AG08395 (cell line): ENCODE measurements around the gene KCNJ5.
A peak's percentile ranks its signal among the peaks of the same experiment; 100 is the strongest.

Experiments
- DNase-seq: peaks from one replicate; pipeline ENCODE4 v3.0.0; 2012; ENCODE audit warnings: mixed read lengths, low spot score

The KCNJ5 gene

DNA sequence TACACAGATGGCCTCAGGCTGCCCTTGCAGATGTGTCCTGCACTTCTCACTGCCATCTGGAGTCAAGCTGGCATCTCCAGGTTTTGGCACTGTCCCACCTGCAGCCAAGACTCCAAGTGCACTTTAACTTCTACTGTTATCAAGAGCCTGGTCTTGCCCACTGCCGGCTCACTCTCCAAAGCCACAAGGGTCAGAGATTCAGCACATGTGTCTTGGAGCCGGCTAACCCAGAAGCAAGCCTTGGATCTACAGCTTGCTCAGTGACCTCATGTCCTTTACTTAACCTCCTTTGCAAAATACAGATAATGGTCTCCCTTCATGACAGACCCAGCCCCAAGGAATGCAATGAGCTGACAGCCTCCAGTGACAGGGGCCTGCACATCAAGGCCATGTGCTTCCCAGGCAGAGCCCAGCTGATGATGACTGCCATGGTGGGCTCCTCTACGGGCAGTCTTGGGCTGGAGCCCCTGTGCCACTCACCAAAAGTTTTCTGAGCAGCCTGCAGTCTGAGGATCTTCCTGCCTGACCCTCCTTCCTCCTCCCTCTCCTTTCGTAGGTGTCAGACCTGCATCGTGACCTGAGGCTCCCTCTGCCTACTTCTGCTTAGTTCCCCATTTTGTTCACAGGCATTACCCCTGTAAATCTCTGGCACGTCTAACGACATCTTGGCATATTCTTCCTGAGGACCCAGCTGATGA is 42.5 kb downstream of the KCNJ5 start:
- DNase-seq, result no peak

DNA sequence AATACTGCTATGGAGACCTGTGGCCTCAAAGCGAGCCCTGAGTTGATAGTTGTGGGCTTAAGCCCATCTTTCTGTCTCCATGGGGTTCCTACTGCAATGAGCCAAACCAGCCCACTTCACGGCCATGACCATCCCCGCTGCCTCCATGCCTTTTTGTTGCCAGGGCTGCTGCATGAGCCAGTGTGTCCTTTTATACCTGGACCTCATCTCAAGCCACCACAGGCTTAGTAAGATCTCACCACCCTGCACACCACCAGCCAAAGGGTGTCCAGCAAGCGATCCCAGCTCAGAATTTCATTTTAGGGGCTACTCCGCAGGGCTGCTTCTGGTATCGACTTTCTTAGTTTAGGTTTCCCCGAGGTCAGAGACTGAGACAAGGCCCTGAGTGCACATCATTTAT is 43.2 kb downstream of the KCNJ5 start:
- DNase-seq, result no peak

- no peak for DNase-seq
These were observed 43.8 kb downstream of the KCNJ5 start for GRCh38 chr11:128934926-128935325.

- DNase-seq, result no peak
These were observed 45.6 kb downstream of the KCNJ5 start for GRCh38 chr11:128936606-128937251.

DNA sequence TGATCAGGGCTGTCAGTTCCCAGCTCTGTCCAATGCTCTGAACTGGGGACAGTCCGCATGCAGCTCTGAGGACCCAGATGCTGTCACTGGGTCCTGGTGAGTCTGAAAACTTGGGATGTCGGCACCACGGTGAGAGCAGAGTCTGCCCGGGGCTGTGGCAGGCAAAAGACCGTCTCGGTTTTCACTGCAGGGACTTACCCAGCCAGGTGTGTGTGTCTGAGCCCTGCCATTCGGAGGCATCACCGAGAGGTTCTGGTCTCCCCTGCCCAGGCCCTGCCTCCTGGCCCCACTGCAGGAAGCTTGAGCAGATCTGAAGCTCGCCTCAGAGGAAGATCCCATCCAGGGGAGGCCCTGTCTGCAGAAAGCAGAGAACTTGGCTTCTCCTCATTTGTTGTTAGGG is 46.3 kb downstream of the KCNJ5 start:
- no peak for DNase-seq

- DNase-seq, result no peak
These were observed 47.2 kb downstream of the KCNJ5 start for GRCh38 chr11:128938156-128938885.

GRCh38 chr11:128939591-128939990 is 48.4 kb downstream of the KCNJ5 start:
- DNase-seq, result peak; percentile 32

GRCh38 chr11:128940156-128940555 is 49.0 kb downstream of the KCNJ5 start:
- DNase-seq, result no peak

DNA sequence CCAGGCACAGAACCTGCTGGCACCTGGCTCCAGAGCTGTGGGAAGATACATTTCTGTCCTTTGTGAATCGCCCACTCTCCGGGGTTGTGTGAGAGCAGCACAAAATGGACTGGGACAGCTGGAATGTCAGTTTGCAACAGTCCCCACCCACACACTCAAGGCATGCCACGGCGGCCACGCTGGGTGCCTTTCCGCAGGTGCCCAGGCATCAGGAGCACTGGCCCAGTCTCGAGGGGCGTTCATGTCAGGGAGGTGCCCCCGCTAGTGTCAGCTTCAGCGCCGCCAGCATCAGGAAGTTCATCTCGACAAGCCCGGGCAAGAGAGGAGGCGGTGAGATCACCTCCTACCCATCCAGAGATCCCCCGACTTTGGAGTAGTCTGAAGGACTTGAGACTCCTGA is 49.4 kb downstream of the KCNJ5 start:
- DNase-seq, result no peak

- DNase-seq, result no peak
These were observed 50.0 kb downstream of the KCNJ5 start for GRCh38 chr11:128941110-128941509.

DNA sequence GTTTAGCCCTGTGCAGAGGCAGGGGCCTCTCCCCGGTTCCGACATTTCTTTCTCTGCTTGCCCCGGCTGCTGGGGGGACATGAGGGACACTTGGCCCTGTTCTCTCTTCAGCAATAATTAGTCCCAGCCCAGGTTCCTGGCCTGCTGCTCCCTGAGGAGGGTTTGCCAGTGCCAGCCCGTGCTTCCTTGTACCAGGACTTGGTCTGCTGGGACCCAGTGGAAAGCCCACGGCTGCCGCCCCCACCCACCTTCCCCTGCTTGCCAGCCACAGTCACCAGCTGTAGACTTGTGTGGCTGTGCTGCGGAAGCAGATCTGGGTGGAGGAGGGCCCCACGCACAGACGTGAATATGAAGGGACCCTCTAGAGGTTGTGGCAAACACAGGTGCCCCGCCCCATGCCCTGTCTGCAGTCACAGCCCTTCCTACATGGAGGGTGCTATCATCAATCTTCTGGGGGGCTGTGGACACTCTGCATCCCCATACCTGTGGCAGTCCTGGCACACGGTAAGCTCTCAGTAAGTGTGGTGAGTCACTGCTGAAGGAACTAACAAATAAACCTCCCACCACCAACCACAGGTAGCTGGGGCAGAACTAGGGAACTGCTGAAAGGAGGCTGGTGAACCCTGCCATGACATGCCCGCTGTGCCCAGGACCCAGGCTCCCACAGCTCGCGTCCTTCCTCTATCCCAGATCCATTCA is 50.6 kb downstream of the KCNJ5 start:
- DNase-seq, result no peak

- DNase-seq, result no peak
These were observed 51.1 kb downstream of the KCNJ5 start for GRCh38 chr11:128942272-128942612.

DNA sequence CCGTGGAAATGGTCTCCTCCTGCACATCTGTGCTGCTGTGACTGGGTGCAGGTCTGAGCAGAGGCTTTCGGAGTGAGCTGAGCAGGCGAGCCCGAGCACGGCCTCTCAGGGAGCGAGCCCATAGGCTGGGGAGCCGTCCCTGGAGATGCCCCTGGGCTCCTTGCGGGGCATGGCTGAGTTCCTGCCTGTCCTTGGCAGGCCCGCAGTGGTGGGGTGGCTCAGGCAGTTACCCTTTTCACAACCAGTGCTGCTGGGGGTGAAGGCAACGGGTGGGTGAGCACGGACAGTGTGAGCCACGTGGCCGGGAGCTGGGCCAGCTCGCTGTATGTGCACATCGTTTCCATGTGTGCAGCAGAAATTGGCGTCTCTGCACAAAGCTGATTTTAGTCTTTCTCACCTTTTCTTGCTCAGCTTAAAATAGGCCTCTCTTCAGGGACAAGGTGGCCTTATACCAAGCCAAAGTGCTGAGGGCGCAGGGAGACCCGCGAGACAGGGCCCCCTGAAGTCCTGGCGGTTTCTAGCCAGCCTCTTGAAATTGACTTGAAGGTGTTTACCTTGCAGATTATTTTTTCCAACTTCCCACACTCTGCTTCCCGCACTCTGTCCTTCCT is 51.8 kb downstream of the KCNJ5 start, which contains the start of gene TP53AIP1:
Gene TP53AIP1, minus strand, starts transcription at position 55 of the 611 bp plus-strand sequence. CDS start 5,053 bp downstream, outside the sequence.
- DNase-seq, result no peak

DNA sequence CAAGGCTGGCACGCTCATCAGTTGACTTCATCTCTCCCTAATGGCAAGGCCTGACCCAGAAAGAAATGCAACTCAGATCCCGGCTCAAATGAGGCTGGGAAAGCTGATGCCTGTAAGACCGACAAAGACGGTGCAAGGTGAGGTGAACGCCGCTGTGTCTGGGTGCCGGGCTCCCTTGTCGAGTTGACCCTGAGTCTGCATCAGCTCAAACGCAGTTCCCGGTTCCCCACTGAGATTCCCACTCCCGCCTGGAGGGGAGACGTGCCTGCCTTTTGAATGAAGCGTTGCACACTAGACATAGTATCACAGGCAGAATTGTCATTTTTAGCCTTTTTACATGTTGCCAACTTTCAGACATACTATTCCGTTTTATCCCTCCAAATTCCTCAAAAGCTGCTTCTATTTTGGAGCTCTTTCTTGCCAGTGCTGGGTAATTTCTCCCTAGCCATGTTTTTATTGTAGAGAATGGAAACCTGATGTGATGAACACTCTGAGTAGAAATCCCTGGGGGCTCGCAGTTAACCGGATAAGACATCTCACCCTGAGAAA is 52.3 kb downstream of the KCNJ5 start:
- no peak for DNase-seq

DNA sequence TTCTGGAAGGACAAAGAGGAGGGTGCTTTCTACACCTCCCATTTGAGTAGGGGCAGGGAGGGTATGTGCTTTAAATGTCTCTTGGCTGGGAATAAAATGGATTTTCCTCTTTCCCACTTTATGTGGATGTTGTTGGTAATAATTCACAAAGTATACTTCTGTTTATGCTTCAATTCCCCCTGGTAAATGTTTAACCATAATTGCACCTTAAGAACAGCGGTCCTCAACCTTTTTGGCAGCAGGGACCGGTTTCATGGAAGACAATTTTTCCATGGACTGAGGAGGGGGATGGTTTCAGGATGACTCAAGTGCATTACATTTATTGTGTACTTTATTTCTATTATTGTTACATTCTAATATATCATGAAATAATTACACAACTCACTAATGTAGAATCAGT is 55.5 kb downstream of the KCNJ5 start:
- no peak for DNase-seq

- DNase-seq, result no peak
These were observed 56.6 kb downstream of the KCNJ5 start for GRCh38 chr11:128947773-128948172.

DNA sequence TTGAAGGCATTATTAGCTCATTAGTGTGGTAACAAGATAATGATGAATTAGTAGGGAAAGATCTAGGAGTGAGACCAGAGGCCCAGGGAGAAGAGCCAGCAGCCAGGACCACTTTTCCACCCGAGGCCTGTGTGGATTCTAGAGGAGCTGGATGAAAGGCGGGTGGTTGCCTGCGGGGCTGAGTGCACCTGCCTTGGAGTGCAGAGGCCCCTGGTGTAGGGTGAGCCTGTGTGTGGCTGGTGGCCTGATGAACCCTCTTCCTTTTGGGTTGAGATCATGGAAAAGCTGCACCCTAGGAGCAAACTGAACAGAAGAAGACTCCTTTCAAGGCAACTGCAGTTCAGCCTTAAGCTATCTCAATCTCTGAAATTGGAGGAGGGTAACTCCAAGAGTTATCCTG is 57.4 kb downstream of the KCNJ5 start:
- no peak for DNase-seq

- no peak for DNase-seq
These were observed 58.8 kb downstream of the KCNJ5 start for GRCh38 chr11:128949791-128950454.

DNA sequence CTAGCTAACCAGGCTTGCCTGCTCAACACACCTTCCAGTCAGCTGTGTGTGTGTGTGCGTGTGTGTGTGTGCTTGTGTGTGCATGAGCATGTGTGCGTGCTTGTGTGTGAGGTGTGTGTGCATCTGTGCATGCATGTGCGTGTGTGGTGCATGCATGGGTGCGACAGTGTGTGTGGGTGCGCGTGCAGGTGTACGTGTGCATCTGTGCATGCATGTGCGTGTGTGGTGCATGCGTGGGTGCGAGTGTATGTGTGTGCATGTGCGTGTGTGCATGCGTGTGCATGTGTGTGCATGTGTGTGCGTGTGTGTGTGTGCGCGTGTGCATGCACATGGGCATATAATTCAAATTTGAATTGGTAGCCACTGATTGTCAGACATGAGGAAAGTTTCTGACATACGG is 62.0 kb downstream of the KCNJ5 start:
- no peak for DNase-seq

DNA sequence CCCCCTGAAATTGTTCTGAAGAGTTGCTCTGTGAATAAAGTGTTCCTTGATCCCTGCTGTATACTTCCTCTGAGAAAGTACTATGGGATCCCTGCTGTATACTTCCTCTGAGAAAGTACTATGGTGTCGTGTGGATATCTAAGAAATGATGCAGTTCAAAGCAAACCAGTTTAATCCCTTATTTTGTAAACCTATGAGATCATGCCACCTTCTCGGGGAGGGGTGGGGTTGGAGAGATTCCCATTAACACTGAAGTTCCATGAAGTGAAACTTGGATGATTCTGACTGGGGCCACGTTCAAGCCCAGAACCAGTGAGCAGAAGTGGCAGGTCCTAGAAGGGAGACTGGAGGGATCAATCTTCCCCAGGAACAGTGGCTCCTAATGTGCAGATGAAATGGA is 64.5 kb downstream of the KCNJ5 start:
- DNase-seq, result no peak
